GM04503 (cell line): ENCODE results near the gene OR5A2.
"Not testable (repeated sequence)": the region's sequence is repeated elsewhere in the genome, so short reads cannot be mapped to it uniquely, and the experiment has no call there.

ENCODE experiments used
- DNase-seq: peaks from one replicate; pipeline ENCODE4 v3.0.0-alpha.2; 2012; ENCODE audit warnings: low read depth

The OR5A2 gene

DNA sequence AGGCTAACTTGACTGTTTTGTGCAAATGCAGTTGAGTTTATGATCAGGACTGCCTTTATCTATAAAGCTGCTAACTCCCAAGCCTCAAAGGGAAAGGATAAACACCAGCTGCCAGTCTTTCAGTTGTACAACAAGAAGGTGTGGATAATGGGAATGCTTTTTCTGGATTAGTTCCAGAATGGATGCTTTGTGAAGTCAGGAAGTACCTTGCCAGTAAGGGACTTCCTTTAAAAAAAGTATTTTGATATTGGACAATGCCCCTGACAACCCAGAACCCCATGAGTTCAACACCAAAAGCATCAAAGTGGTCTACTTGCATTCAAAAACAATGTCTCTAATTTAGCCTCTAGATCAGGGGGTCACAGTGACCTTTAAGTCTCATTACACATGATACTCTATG, 32.0 kb downstream of the OR5A2 start:
- no peak for DNase-seq

DNA sequence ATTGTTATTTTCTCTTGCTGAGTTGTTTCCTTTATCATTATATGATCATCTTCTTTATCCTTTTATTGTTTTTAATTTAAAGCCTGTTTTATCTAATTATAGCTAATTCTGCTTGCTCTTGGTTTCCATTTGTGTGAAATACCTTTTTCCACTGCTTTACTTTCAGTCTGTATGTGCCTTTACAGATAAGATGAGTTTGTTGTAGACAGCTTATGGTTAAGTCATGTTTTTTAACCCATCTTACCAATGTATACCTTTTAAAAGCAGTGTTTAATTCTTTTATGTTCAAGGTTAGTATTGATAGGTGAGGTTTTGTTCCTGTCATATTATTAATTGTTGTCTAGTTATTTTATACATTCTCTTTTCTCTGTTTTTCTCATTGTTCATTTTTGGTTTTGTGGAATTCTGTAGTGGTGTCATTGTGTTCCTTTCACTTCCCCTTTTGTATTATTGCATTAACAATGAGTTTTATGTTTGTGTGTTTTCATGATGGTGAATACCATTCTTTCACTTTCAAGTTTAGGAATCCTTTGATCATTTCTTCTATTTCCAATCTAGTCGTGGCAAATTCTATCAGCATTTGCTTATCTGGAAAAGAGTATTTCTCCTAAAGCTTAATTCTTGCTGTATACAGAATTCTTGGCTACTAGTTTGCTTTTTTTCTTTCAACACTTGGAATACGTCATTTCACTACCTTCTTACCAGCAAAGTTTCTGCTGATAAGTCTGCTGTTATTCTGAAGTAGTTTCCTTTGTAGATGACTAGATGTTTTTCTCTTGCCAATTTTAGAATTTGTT, 45.8 kb downstream of the OR5A2 start:
- no peak for DNase-seq

DNA sequence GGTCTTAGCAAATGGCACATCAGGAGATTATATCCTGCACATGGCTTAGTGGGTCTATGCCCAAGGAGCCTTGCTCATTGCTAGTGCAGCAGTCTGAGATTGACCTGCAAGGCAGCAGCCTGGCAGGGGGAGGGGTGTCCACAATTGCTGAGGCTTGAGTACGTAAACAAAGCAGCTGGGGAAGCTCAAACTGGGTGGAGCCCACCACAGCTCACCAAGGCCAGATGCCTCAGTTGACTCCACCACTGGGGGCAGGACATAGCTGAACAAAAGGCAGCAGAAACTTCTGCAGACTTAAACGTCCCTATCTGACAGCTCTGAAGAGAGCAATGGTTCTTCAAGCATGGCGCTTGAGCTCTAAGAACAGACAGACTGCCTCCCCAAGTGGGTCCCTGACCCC, 53.9 kb downstream of the OR5A2 start:
- DNase-seq = not testable (repeated sequence)

DNA sequence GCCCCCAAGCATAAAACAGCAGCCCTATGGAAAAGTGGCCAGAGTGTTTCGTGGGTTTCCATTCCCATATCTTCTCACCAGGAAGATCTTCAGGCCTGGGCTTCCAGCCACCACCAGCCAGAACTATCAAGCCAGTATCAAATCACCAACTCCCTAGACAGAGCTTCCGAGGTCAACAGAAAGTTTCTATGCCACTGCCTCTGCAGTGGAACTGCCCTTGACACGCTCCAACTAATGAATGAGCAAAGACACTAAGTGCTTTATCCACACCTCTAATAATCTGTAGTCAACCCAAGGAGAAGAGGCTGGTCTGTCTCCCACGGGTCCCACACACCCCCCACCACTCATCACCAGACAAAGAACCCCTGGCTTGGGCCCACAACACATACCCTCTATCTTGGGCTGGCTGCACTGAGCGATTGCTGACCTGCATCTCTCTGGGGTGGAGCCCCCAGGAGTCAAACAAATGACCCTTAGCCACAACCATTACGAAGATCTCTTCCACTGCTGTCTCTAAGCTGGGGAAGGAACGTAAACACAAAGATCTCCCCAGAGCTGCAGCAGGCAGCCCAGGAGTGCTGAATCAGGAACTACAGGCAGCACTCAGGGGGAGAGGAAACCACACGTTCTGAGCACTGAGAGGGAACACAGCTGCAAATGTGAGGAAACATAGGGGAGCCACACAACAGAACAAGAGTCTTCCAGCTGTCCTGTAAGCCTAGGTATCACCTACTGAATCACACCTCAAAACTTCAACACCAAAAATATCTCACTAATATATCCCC, 57.8 kb downstream of the OR5A2 start:
- DNase-seq = no peak
